Ishikawa (cell line): ENCODE results near the gene MAP3K13.
A peak's percentile ranks its signal among the peaks of the same experiment; 100 is the strongest.

Experiments used
- CEBPB ChIP-seq: IDR thresholded peaks from 2 replicates; pipeline ENCODE4 v1.6.1; 2012
- EGR1 ChIP-seq: IDR thresholded peaks from 2 replicates; pipeline ENCODE4 v1.6.1; 2012
- EP300 ChIP-seq: IDR thresholded peaks from 2 replicates; pipeline ENCODE4 v1.6.1; 2012; ENCODE audit warnings: borderline replicate concordance
- FOXM1 ChIP-seq: IDR thresholded peaks from 2 replicates; pipeline ENCODE4 v1.6.1; 2012; ENCODE audit warnings: low read depth, borderline replicate concordance
- TAF1 ChIP-seq: IDR thresholded peaks from 2 replicates; pipeline ENCODE4 v1.6.1; 2012; ENCODE audit warnings: low read depth, mild to moderate bottlenecking
- TCF12 ChIP-seq: IDR thresholded peaks from 2 replicates; pipeline ENCODE4 v1.6.1; 2012; ENCODE audit warnings: low read depth
- TEAD4 ChIP-seq: IDR thresholded peaks from 2 replicates; pipeline ENCODE4 v1.6.1; 2012
- YY1 ChIP-seq: IDR thresholded peaks from 2 replicates; pipeline ENCODE4 v1.6.1; 2012; ENCODE audit warnings: low read depth
- ZBTB7A ChIP-seq: IDR thresholded peaks from 2 replicates; pipeline ENCODE4 v1.6.1; 2012; ENCODE audit warnings: low read depth
- TF ChIP-seq, protein P1 (sequence below): IDR thresholded peaks from 2 replicates; pipeline ENCODE4 v1.6.1; 2012
- TF ChIP-seq, protein P2 (sequence below): IDR thresholded peaks from 2 replicates; pipeline ENCODE4 v1.6.1; 2012; ENCODE audit warnings: low read depth, mild to moderate bottlenecking
- TF ChIP-seq, protein P3 (sequence below): IDR thresholded peaks from 2 replicates; pipeline ENCODE4 v1.6.1; 2012

DNA sequence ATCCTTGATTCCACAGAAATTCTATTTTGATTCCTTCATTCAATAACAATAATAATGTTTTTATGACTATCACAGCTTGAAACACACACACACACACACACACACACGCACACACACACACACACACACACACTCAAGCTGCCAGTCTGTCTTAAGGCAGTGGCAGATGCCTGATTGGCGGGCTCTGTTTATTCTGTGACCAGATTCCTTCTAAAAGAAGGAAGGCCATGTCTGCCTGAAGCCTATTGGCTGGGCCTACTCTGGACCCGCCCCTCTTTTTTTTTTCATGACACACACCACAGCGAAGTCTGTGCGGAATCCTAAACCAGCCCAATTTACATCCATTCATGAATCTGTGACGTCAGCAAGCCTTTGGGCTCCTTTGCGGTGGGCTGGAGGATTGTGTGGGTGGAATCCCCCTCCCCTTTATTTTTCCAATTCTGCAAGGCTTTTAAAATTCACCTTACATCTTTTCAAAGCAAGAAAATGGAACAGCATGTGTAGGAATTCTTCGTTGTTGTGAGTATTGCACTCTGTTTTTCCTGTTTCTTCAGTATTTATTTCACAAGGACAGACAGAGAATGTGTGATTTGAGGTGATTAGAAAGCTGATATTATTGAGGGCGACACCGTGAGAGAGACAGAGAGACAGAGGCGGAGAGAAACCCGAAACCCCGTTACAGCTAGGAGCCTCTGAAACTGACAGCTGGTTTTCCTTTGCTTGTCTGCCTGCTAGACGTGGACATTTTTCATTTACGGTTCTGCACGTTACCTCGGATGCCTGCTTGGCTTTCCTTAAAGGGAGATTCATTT, at the start of gene MAP3K13:
- TF ChIP-seq TEAD4 (0 out of 2 replicates have a peak, but pooled peaks have one; percentile 28), EGR1 (0 out of 2 replicates have a peak, but pooled peaks have one; percentile 29), TAF1 (no peak; the same call in 1 of the 2 replicates), CEBPB (no peak), FOXM1 (no peak), EP300 (no peak), TCF12 (no peak), ZBTB7A (peak; percentile 69; the same call in 1 of the 2 replicates), YY1 (0 out of 2 replicates have a peak, but pooled peaks have one; percentile 5)
- TF ChIP-seq, protein P1, sequence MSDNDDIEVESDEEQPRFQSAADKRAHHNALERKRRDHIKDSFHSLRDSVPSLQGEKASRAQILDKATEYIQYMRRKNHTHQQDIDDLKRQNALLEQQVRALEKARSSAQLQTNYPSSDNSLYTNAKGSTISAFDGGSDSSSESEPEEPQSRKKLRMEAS = 0 out of 2 replicates have a peak, but pooled peaks have one; percentile 38
- TF ChIP-seq, protein P2, sequence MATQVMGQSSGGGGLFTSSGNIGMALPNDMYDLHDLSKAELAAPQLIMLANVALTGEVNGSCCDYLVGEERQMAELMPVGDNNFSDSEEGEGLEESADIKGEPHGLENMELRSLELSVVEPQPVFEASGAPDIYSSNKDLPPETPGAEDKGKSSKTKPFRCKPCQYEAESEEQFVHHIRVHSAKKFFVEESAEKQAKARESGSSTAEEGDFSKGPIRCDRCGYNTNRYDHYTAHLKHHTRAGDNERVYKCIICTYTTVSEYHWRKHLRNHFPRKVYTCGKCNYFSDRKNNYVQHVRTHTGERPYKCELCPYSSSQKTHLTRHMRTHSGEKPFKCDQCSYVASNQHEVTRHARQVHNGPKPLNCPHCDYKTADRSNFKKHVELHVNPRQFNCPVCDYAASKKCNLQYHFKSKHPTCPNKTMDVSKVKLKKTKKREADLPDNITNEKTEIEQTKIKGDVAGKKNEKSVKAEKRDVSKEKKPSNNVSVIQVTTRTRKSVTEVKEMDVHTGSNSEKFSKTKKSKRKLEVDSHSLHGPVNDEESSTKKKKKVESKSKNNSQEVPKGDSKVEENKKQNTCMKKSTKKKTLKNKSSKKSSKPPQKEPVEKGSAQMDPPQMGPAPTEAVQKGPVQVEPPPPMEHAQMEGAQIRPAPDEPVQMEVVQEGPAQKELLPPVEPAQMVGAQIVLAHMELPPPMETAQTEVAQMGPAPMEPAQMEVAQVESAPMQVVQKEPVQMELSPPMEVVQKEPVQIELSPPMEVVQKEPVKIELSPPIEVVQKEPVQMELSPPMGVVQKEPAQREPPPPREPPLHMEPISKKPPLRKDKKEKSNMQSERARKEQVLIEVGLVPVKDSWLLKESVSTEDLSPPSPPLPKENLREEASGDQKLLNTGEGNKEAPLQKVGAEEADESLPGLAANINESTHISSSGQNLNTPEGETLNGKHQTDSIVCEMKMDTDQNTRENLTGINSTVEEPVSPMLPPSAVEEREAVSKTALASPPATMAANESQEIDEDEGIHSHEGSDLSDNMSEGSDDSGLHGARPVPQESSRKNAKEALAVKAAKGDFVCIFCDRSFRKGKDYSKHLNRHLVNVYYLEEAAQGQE = no peak
- TF ChIP-seq, protein P3, sequence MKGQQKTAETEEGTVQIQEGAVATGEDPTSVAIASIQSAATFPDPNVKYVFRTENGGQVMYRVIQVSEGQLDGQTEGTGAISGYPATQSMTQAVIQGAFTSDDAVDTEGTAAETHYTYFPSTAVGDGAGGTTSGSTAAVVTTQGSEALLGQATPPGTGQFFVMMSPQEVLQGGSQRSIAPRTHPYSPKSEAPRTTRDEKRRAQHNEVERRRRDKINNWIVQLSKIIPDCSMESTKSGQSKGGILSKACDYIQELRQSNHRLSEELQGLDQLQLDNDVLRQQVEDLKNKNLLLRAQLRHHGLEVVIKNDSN = no peak
